HG02943 (cell line): ENCODE results near the gene DOCK6.

Experiments used
- ATAC-seq: cut with Tn5 transposase; IDR thresholded peaks from one replicate; pipeline ENCODE4 v1.9.1; 2021; ENCODE audit warnings: mild to moderate bottlenecking, low read depth, moderate library complexity; ENCODE audit not compliant: unreplicated experiment

DOCK6 gene

GRCh38 chr19:11279505-11280236 is 17.3 kb upstream of the DOCK6 start:
- no peak for ATAC-seq

GRCh38 chr19:11278670-11279069 is 16.3 kb upstream of the DOCK6 start:
- no peak for ATAC-seq

- ATAC-seq: no peak
These were observed 12.3 kb upstream of the DOCK6 start for GRCh38 chr19:11274533-11275086.

- ATAC-seq: no peak
These were observed 11.7 kb upstream of the DOCK6 start for GRCh38 chr19:11273989-11274388.

- ATAC-seq: no peak
These were observed 11.0 kb upstream of the DOCK6 start for GRCh38 chr19:11273296-11273695.

GRCh38 chr19:11269408-11269807 is 7.1 kb upstream of the DOCK6 start:
- ATAC-seq: no peak

- ATAC-seq: no peak
These were observed 6.5 kb upstream of the DOCK6 start for GRCh38 chr19:11268783-11269267.

- no peak for ATAC-seq
These were observed 5.2 kb upstream of the DOCK6 start for GRCh38 chr19:11267316-11268085.

GRCh38 chr19:11265785-11266236 is 3.5 kb upstream of the DOCK6 start:
- no peak for ATAC-seq

- ATAC-seq: no peak
These were observed 3.0 kb upstream of the DOCK6 start for GRCh38 chr19:11265177-11265784.

DNA sequence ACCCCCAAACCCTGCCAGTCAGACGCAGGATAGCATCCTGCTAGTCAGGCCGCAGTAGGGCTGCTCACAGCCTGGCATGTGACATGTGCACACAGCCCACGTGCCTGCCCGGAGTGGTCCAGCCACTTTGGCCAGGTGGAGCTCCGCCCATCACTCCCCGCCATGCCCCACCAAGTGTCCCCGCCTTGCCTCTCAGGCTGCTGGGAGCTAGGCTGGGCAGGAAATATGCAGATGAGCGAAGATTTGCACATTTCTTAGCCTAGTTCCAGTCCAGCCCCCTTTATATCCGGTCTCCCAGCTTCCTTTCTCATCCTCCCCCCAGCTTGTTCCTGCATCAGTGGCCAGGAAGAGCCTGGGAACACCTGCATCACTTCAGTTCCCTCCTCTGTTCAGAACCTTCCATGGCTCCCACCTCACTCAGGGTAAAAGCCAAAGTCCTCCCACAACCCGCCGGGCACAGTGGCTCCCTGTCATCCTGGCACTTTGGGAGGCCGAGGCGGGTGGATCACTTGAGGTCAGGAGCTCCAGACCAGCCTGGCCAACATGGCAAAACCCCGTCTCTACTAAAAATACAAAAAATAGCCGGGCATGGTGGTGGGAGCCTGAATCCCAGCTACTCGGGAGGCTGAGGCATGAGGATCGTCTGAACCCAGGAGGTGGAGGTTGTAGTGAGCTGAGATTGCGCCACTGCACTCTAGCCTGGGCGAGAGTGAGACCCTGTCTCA is 2.3 kb upstream of the DOCK6 start:
- no peak for ATAC-seq

DNA sequence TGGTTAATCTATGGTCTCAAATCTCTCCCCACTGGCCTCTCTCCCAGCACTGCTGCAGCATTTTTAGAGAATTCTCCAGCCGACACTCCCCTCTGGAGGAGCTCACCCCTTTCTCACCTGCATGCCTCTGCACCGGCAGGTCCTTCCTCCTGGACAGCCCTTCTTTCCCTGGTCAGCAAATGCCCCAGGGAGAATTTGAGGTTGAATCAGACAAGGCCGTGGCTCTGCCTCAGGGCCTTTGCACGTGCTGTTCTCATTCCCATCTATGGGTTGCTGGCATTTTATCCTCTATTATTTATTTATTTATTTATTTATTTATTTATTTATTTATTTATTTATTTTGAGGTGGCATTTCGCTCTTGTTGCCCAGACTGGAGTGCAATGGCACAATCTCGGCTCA is 1.4 kb upstream of the DOCK6 start:
- no peak for ATAC-seq

- no peak for ATAC-seq
These were observed 823 bp downstream of the DOCK6 start for GRCh38 chr19:11261431-11261970.

- ATAC-seq: no peak
These were observed 1.3 kb downstream of the DOCK6 start for GRCh38 chr19:11260996-11261395.

DNA sequence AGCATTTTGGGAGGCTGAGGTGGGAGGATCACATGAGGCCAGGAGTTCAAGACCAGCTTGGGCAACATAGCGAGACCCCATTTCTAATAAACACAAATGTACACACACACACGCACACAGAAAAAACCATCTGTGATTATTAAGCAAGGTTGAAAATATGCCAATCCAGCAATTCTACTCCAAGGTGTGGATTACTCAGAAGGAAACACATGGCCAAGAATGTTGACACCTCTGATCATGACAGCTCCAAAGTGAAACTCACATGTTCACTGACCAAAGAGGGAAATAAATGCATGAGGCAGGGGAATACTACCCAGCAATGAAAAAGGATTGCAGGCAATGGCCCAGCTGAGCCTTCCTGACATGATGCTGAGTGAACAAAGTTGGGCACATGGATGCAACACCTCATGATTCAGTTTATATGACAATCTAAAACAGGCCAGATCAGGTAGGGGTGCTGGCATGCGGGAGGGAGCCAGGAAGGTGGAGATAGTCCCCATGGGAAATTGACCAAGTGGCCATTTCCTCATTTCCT is 4.4 kb downstream of the DOCK6 start:
- no peak for ATAC-seq

DNA sequence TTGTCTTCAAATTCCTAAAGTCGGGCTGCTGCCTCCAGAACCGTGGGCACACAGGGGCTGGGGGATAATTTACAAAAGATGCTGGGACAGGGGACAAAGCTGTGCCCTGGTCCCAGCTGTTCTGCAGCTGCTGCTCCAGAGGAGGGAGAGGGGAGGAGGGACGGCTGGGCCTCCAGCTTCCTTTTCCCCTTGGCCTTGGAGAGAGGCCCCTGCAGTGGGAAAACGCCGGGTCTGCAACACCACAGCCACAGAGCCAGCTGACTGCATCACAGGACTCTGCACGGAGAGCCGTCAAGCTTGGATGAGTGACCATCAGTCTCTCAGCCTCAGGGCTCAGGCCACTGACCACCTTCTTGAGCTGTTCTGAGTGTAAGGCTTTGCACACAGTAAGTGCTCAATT is 6.1 kb downstream of the DOCK6 start:
- no peak for ATAC-seq

DNA sequence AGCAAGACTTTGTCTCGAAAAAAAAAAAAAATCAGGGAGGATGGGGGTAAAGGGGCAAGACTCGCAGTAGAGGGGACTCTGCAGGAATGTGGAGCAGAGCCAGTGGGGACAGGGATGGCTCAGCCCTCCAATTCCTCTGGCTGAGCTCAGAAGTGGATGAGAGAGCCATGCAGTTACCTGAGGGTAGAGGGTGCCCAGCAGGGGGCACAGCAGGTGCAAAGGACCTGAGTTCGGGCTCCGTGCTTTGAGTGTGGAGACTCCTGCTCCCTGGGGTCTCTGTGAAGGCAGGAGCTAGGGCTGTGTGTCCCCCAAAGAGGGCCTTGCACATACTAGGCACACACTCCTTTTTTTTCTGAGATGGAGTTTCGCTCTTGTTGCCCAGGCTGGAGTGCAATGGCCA is 7.7 kb downstream of the DOCK6 start:
- ATAC-seq: no peak

DNA sequence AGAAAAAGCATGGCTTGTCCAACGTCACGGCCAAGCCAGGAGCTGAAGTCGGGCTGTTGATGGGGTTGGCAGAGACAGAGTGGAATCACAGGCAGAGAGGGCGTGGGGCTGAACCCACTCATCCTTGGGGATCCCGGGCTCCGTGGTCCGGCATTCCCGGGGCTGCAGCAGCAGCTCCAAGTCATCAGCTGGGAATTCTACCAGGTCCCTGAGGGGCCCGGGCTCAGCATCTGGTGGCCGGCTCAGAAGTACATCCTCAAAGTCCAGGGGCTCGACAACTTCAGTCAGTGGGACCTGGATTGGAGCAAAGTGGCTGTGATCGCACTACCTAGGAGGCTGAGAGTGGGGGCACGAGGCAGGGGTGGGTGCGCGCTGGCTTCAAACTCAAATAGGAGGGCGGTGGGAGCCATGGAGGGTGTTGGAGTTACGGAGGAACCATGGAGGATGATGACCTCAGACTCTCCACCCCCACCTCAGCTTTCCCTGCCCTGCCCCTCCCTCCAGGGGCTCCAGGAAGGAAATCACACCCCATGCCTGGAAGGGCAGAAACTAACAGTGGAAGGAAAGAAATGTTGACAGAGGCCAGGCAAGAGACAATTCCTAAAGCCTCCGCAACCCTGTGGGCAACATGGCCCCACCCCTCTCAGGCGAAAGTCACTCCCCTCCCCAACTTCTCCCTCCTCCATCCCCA is 9.5 kb downstream of the DOCK6 start:
- ATAC-seq: no peak

- no peak for ATAC-seq
These were observed 10.5 kb downstream of the DOCK6 start for GRCh38 chr19:11251650-11252314.
